HTR-8/SVneo (cell line): ENCODE results near the gene LRRC71.

Experiments
- DNase-seq: peaks from one replicate; pipeline ENCODE4 v3.0.0; 2011; ENCODE audit warnings: low spot score, mixed read lengths; ENCODE audit not compliant: insufficient read length
- FAIRE-seq: peaks from 2 replicates; lab custom pipeline; 2011; peaks lifted over from hg19 to GRCh38; lab: Jason Lieb, UNC

Gene LRRC71

GRCh38 chr1:156903328-156904091 is 16.9 kb upstream of the LRRC71 start:
- FAIRE-seq, result no peak
- no peak for DNase-seq

DNA sequence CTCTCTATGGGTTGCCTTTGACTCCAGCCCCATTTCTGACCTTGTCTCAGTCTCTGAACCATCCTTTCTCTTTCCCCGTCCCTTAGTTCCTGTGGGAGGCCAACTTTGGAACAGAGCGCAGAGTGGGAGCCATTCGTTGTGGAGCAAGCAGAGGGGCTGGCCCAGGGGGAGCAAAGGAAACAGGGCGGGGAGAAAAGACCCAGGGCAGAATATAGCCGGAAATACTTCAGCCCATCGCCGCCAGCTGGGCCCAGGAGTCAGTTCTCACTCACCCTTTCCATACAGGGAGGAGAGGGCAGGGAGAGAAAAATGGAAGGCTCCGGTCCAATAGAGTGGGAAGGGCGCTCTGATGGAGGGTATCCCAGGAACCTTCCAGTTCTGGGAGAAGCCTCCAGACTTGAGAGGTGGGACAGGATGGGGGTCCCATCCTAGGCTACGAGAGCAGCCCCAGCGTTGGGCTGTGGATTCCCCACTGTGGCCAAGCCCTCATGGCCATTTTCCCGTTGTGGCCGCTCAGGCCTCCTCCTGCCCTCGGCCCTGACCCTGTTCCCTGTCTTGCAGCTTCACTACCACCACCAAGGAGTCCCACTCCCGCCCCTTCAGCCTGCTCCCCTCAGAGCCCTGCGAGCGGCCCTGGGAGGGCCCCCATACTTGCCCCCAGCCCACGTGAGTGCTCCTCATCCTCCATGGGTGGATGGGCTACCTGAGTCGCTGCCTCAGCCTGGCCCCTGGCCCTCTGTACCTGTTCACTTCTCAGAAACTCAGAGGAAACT is 16.1 kb upstream of the LRRC71 start:
- no peak for DNase-seq
- no peak for FAIRE-seq

GRCh38 chr1:156905176-156905575 is 15.3 kb upstream of the LRRC71 start:
- DNase-seq (no peak), FAIRE-seq (no peak)

GRCh38 chr1:156905651-156906050 is 14.8 kb upstream of the LRRC71 start:
- FAIRE-seq, result no peak

DNA sequence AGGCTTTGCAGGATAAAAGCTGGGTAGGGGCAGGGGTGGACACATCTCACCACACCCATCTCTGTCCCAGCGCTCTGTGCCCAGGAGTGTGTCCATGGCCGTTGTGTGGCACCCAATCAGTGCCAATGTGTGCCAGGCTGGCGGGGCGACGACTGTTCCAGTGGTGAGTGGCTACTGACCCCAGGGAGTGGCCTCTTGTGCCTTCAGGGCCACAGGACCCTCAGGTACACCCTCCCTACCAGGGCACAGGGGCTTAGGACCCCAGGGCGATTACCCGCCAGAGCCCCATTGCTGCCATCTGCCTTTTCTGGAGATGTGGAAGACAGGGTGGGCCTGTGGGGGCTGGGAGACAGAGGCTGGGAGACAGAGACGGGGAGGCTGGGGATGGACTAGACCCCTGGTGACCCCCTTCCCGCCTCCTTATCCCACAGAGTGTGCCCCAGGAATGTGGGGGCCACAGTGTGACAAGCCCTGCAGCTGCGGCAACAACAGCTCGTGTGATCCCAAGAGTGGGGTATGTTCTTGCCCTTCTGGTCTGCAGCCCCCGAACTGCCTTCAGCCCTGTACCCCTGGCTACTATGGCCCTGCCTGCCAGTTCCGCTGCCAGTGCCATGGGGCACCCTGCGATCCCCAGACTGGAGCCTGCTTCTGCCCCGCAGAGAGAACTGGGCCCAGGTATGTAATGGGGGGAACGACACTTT is 14.1 kb upstream of the LRRC71 start:
- DNase-seq (no peak), FAIRE-seq (no peak)

More at GRCh38 chr1:156905651-156906050, 14.8 kb upstream of the LRRC71 start:
- no peak for DNase-seq

DNA sequence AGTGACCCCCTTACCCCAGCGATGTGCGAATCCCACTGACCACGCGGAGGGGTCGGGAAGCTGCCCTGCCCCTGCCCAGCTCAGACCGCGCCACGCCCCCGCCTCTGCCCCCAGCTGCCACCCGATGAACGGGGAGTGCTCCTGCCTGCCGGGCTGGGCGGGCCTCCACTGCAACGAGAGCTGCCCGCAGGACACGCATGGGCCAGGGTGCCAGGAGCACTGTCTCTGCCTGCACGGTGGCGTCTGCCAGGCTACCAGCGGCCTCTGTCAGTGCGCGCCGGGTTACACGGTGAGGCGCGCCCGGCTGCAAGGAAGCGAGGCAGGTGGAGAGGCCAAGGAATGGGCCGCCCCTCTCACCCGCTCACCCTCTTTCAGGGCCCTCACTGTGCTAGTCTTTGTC is 11.9 kb upstream of the LRRC71 start:
- DNase-seq (no peak), FAIRE-seq (no peak)

DNA sequence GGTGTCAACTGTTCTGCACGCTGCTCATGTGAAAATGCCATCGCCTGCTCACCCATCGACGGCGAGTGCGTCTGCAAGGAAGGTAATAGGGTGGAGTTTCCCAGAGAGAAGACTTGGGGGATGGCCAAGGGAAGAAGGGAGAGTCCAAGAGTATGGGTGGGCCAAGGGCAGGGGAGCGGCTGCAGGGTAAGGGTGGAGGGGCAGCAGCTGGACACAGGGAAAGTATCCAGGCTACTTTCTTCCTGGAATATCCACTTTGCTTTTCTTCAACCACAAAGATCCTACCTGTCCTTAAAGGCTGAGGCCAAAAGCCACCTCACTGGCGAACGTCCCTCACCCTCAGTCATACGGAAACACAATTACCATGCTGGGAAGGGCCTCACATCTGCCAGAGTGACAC is 11.5 kb upstream of the LRRC71 start:
- no peak for FAIRE-seq
- no peak for DNase-seq

GRCh38 chr1:156909671-156910070 is 10.8 kb upstream of the LRRC71 start:
- DNase-seq (no peak), FAIRE-seq (no peak)

GRCh38 chr1:156910309-156910782 is 10.1 kb upstream of the LRRC71 start:
- FAIRE-seq, result no peak

GRCh38 chr1:156911577-156912298 is 8.7 kb upstream of the LRRC71 start:
- no peak for FAIRE-seq
- DNase-seq, result no peak

More at GRCh38 chr1:156910309-156910782, 10.1 kb upstream of the LRRC71 start:
- DNase-seq, result no peak

DNA sequence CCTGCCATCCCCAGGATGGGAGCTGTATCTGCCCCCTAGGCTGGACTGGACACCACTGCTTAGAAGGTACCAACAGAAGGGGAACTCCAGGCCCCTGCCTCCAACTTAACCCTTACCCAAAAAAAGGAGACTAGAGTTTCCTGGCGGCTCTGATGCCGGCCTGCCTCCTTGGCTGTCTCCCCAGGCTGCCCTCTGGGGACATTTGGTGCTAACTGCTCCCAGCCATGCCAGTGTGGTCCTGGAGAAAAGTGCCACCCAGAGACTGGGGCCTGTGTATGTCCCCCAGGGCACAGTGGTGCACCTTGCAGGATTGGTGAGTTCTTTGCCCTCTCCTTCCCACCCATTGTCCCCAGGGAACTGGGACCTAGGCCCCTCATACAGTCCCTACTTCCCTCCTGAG is 8.1 kb upstream of the LRRC71 start:
- FAIRE-seq, result no peak
- DNase-seq, result no peak

DNA sequence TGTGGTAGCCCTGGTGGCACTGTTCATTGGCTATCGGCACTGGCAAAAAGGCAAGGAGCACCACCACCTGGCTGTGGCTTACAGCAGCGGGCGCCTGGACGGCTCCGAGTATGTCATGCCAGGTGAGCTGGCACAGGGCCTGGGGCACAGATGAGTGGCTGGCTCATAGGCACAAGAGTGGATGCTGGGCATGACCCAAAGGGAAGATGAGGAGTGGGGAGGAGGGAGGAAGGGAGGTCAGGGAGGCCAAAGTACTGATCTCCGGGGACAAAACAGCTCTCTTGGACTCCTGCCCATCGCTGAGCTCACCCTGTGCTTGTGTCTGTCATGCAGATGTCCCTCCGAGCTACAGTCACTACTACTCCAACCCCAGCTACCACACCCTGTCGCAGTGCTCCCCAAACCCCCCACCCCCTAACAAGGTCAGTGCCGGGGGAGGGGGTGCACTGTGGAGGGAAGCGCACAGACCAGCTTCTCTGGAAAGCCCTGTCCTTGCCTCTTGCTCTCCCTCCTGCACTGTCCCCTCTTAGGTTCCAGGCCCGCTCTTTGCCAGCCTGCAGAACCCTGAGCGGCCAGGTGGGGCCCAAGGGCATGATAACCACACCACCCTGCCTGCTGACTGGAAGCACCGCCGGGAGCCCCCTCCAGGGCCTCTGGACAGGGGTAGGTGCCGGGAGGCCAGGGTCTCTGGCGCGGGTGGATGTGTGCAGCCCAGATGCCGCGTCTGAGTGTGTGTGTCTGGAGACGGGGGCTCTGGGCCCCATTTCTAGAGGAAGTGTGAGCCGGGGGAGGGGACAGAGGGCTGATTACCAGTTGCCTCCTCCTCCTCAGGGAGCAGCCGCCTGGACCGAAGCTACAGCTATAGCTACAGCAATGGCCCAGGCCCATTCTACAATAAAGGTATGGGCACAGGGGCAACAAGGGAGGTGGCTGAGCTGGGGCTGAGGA is 7.3 kb upstream of the LRRC71 start:
- FAIRE-seq, result no peak
- no peak for DNase-seq

DNA sequence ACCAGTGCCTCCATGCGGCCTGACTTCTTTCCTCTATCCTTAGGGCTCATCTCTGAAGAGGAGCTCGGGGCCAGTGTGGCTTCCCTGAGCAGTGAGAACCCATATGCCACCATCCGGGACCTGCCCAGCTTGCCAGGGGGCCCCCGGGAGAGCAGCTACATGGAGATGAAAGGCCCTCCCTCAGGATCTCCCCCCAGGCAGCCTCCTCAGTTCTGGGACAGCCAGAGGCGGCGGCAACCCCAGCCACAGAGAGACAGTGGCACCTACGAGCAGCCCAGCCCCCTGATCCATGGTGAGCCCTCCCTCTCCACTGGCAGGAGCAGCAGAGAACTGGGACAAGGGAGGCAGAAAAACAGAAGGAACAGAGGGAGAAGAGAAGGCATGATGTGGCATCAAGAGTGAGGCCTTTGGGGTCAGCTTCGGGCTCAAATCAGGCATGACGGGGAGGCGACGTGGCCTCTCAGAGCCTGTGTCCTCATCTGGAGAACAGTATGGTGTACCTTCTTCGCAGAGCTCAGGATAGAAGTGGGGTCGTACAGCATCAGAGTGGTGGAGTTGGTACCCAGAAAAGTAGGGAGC is 6.5 kb upstream of the LRRC71 start:
- FAIRE-seq (no peak), DNase-seq (no peak)

DNA sequence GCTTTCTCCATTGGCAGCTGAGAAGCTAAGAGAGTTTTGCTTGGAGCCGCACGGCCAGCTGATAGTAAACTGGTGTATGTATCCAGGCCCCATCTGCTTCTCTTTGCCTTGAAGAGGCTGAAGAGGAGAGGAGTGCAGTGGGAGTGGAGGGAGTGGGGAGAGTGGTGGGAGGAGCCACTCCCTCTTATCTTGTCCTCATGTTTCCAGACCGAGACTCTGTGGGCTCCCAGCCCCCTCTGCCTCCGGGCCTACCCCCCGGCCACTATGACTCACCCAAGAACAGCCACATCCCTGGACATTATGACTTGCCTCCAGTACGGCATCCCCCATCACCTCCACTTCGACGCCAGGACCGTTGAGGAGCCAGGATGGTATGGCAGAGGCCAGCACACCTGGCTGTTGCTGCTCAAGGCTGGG is 6.0 kb upstream of the LRRC71 start:
- FAIRE-seq (no peak), DNase-seq (no peak)

GRCh38 chr1:156921053-156921529 is 659 bp downstream of the LRRC71 start:
- FAIRE-seq (no peak), DNase-seq (no peak)

DNA sequence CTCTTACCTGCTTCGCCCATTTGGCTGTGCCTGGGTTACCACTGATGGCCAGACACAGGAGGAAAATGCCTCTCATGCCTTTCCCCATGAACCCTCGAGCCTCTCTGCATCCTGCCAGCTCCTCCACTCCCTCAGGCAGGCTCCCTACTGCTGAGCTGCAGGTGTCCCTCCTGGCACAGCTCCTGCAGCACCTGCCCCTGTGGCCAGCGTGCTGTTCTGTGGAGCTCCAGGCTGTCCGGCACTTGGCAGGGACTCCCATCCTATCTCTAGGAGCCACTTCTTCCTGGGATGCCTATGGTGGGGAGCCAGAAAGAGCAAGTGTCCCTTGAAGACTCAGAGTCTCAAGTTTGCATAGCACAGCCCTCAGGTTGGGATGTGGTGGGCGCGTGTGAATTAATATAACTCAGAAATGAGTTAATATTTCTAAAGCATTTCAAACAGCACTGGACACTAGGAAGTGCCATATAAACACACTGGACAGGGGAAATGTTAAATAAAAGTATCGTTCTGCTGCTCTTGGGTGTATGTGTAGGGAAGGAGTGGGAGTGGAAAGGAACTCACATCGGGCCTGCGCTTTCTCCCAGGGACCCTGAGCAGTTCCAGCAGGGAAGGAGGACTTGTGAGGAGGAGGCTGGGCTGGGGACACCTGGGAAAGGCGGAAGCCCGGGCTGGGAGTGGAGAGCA is 2.7 kb downstream of the LRRC71 start:
- FAIRE-seq, result no peak
- no peak for DNase-seq

DNA sequence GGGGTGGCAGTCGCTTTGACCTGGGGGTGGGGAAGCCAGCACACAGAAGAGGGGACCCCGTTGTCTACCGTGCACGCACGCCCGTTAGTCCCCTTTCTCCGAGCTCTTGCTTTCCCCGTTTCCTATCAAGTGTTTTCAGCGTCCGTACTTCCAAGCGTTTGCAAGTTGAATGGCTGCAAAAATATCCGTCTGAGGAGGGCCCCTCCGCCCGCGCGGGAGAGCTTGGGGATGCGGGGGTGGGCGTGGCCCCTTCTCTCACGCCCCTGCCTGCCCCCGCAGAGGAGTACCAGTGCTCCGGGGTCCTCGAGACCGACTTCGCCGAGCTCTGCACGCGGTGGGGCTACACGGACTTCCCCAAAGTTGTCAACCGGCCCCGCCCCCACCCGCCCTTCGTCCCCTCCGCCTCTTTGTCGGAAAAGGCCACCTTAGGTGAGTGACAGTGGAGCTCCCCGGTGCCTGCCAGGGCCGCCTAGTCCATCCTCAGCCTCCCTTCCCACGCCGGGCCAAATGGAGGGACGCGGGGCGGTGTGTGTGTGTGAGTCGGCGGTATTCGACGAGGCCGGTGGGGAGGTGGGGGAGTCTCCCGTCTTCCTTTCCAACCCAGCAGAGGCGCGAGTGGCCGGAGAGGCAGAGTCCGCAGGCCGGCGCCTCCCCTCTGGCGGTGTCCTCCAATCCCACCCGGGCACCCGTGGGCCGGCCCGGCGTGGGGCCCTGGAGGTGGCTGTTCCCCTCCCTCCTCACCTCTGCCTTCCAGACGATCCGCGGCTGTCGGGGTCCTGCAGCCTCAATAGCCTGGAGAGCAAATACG is 3.4 kb downstream of the LRRC71 start:
- FAIRE-seq, result no peak
- DNase-seq, result no peak
